ENCODE results near the gene NTRK3. TPM values are rescaled to one million over a fixed set of nuclear protein-coding genes. Genes with fewer than 3 reads are reported as not detected.

NTRK3 gene
- total RNA-seq, 5 donors from 2014 or later (not counting 1 experiment from before 2014, with no cell fraction given) = not detected

GRCh38 chr15:88252441-88252840, 4.1 kb downstream of the NTRK3 start:
- Mint-ChIP-seq H3K36me3 (no peaks in the 10 kb centered on the region), H3K4me1 (peaks cover 14 to 22% (median 16%) of the 10 kb centered on the region in 3 donors), H3K4me3 (no peak overlapping the region), H3K9me3 (no peaks in the 10 kb centered on the region), H3K27ac (no peak overlapping the region), H3K27me3 (peaks cover 33 to 44% of the 10 kb centered on the region in 2 donors)
- Histone ChIP-seq H3K36me3 (ENCODE audit: control insufficient read depth in 2 of 2, extremely low read depth in 1 of 2, insufficient read depth in 1 of 2, low read length in 1 of 2) (no peaks in the 10 kb centered on the region), H3K4me3 (ENCODE audit: control insufficient read depth in 1 of 2, extremely low read depth in 1 of 2, low read length in 1 of 2) (no peak overlapping the region), H3K27me3 (replicated peaks in 1 of 2; ENCODE audit: control insufficient read depth in 2 of 2, extremely low read depth in 1 of 2, insufficient read depth in 2 of 2, low read length in 1 of 2) (peaks cover 0 to 64% of the 10 kb centered on the region in 2 experiments), H3K27ac (ENCODE audit: low read length) (no peak overlapping the region), H3K4me1 (ENCODE audit: control insufficient read depth in 1 of 2, extremely low read depth in 1 of 2, insufficient read depth in 2 of 2, low read length in 2 of 2) (peaks cover 2 to 19% of the 10 kb centered on the region in 2 experiments), H3K9me3 (no peaks in the 10 kb centered on the region)
- ATAC-seq (replicated peaks in 1 of 4) = no peak
- ChIA-PET POLR2A (no interaction called here), CTCF (no interaction called here)
- DNase-seq = no peak
- WGBS (ENCODE audit: insufficient coverage) = 71% methylated on average over 4 of the region's 7 CpGs

GRCh38 chr15:88250826-88251225, 5.7 kb downstream of the NTRK3 start:
- H3K27me3 Mint-ChIP-seq = peaks cover 30 to 45% of the 10 kb centered on the region in 2 donors
- H3K36me3 Mint-ChIP-seq = no peaks in the 10 kb centered on the region
- H3K36me3 ChIP-seq (ENCODE audit: control insufficient read depth in 2 of 2, extremely low read depth in 1 of 2, insufficient read depth in 1 of 2, low read length in 1 of 2) = no peaks in the 10 kb centered on the region
- no peak overlapping the region for H3K27ac Mint-ChIP-seq
- peaks cover 19 to 21% (median 19%) of the 10 kb centered on the region in 3 donors for H3K4me1 Mint-ChIP-seq
- POLR2A ChIA-PET = no interaction called here
- H3K27ac ChIP-seq (ENCODE audit: low read length) = no peak overlapping the region
- WGBS (ENCODE audit: insufficient coverage) = 38% methylated on average over 1 of the region's 1 CpG
- peaks cover 0 to 68% of the 10 kb centered on the region in 2 experiments for H3K27me3 ChIP-seq (replicated peaks in 1 of 2; ENCODE audit: control insufficient read depth in 2 of 2, extremely low read depth in 1 of 2, insufficient read depth in 2 of 2, low read length in 1 of 2)
- ATAC-seq (replicated peaks in 1 of 4) (no peak), DNase-seq (no peak)
- no peak overlapping the region for H3K4me3 Mint-ChIP-seq
- H3K4me1 ChIP-seq (ENCODE audit: control insufficient read depth in 1 of 2, extremely low read depth in 1 of 2, insufficient read depth in 2 of 2, low read length in 2 of 2) = peaks cover 2 to 18% of the 10 kb centered on the region in 2 experiments
- no peaks in the 10 kb centered on the region for H3K9me3 Mint-ChIP-seq
- CTCF ChIA-PET = no interaction called here
- no peak overlapping the region for H3K4me3 ChIP-seq (ENCODE audit: control insufficient read depth in 1 of 2, extremely low read depth in 1 of 2, low read length in 1 of 2)
- no peaks in the 10 kb centered on the region for H3K9me3 ChIP-seq

- no peak for ATAC-seq (replicated peaks in 1 of 4)
- CTCF ChIA-PET = no interaction called here
- H3K27me3 ChIP-seq (replicated peaks in 1 of 2; ENCODE audit: control insufficient read depth in 2 of 2, extremely low read depth in 1 of 2, insufficient read depth in 2 of 2, low read length in 1 of 2) = peaks cover 0 to 53% of the 10 kb centered on the region in 2 experiments
- Mint-ChIP-seq H3K27ac (no peak overlapping the region), H3K27me3 (peaks cover 26 to 40% of the 10 kb centered on the region in 2 donors), H3K9me3 (no peaks in the 10 kb centered on the region), H3K4me1 (peaks cover 9 to 12% (median 10%) of the 10 kb centered on the region in 3 donors), H3K36me3 (no peaks in the 10 kb centered on the region), H3K4me3 (no peak overlapping the region)
- no peaks in the 10 kb centered on the region for H3K36me3 ChIP-seq (ENCODE audit: control insufficient read depth in 2 of 2, extremely low read depth in 1 of 2, insufficient read depth in 1 of 2, low read length in 1 of 2)
- peaks cover 0 to 10% of the 10 kb centered on the region in 2 experiments for H3K4me1 ChIP-seq (ENCODE audit: control insufficient read depth in 1 of 2, extremely low read depth in 1 of 2, insufficient read depth in 2 of 2, low read length in 2 of 2)
- POLR2A ChIA-PET = no interaction called here
- H3K27ac ChIP-seq (ENCODE audit: low read length) = no peak overlapping the region
- H3K9me3 ChIP-seq = no peaks in the 10 kb centered on the region
- DNase-seq = no peak
- 70% methylated on average over 6 of the region's 6 CpGs for WGBS (ENCODE audit: insufficient coverage)
- no peak overlapping the region for H3K4me3 ChIP-seq (ENCODE audit: control insufficient read depth in 1 of 2, extremely low read depth in 1 of 2, low read length in 1 of 2)
These were observed 7.3 kb downstream of the NTRK3 start for GRCh38 chr15:88249220-88249619.

- 83% methylated on average over 4 of the region's 4 CpGs for WGBS (ENCODE audit: insufficient coverage)
- H3K27me3 Mint-ChIP-seq = peaks cover 13 to 28% of the 10 kb centered on the region in 2 donors
- DNase-seq = no peak
These were observed 8.6 kb downstream of the NTRK3 start for GRCh38 chr15:88247914-88248313.

GRCh38 chr15:88246666-88247446, 9.7 kb downstream of the NTRK3 start:
- Histone ChIP-seq H3K4me1 (ENCODE audit: control insufficient read depth in 1 of 2, extremely low read depth in 1 of 2, insufficient read depth in 2 of 2, low read length in 2 of 2) (peaks cover 0 to 10% of the 10 kb centered on the region in 2 experiments), H3K4me3 (ENCODE audit: control insufficient read depth in 1 of 2, extremely low read depth in 1 of 2, low read length in 1 of 2) (no peak overlapping the region), H3K27me3 (replicated peaks in 1 of 2; ENCODE audit: control insufficient read depth in 2 of 2, extremely low read depth in 1 of 2, insufficient read depth in 2 of 2, low read length in 1 of 2) (peaks cover 0 to 33% of the 10 kb centered on the region in 2 experiments), H3K9me3 (no peaks in the 10 kb centered on the region), H3K27ac (ENCODE audit: low read length) (no peak overlapping the region), H3K36me3 (ENCODE audit: control insufficient read depth in 2 of 2, extremely low read depth in 1 of 2, insufficient read depth in 1 of 2, low read length in 1 of 2) (no peaks in the 10 kb centered on the region)
- Mint-ChIP-seq H3K4me1 (peaks cover 6 to 12% (median 10%) of the 10 kb centered on the region in 3 donors), H3K36me3 (no peaks in the 10 kb centered on the region), H3K4me3 (peak overlapping the region in 1 of 3 donors; percentile 48), H3K27me3 (peaks cover 8 to 25% of the 10 kb centered on the region in 2 donors), H3K27ac (no peak overlapping the region), H3K9me3 (no peaks in the 10 kb centered on the region)
- ATAC-seq (replicated peaks in 1 of 4) = peak; percentile 79 to 88 (median 82)
- peak; percentile 16 to 80 (median 60) for DNase-seq
- ChIA-PET CTCF (interaction anchor here in 1 of 2 donors (0.7 to 1.4 kb wide), 2 partner anchors 8 to 29 kb away, joined by 3 to 4 read pairs; no protein-coding TSS in a partner anchor), POLR2A (no interaction called here)
- WGBS (ENCODE audit: insufficient coverage) = 11% methylated on average over 24 of the region's 27 CpGs

More at GRCh38 chr15:88247914-88248313, 8.6 kb downstream of the NTRK3 start:
- Histone ChIP-seq H3K27ac (ENCODE audit: low read length) (no peak overlapping the region), H3K27me3 (replicated peaks in 1 of 2; ENCODE audit: control insufficient read depth in 2 of 2, extremely low read depth in 1 of 2, insufficient read depth in 2 of 2, low read length in 1 of 2) (peaks cover 0 to 40% of the 10 kb centered on the region in 2 experiments), H3K36me3 (ENCODE audit: control insufficient read depth in 2 of 2, extremely low read depth in 1 of 2, insufficient read depth in 1 of 2, low read length in 1 of 2) (no peaks in the 10 kb centered on the region), H3K9me3 (no peaks in the 10 kb centered on the region), H3K4me1 (ENCODE audit: control insufficient read depth in 1 of 2, extremely low read depth in 1 of 2, insufficient read depth in 2 of 2, low read length in 2 of 2) (peaks cover 0 to 10% of the 10 kb centered on the region in 2 experiments), H3K4me3 (ENCODE audit: control insufficient read depth in 1 of 2, extremely low read depth in 1 of 2, low read length in 1 of 2) (no peak overlapping the region)
- no peaks in the 10 kb centered on the region for H3K36me3 Mint-ChIP-seq
- no peak overlapping the region for H3K4me3 Mint-ChIP-seq
- no peak overlapping the region for H3K27ac Mint-ChIP-seq
- no peak for ATAC-seq (replicated peaks in 1 of 4)
- CTCF ChIA-PET = interaction anchor here in 1 of 2 donors (0.5 to 1.4 kb wide), 3 partner anchors 9 to 28 kb away, joined by 3 to 7 read pairs (median 4); no protein-coding TSS in a partner anchor
- peaks cover 6 to 12% (median 10%) of the 10 kb centered on the region in 3 donors for H3K4me1 Mint-ChIP-seq
- POLR2A ChIA-PET = interaction anchor here in 1 of 2 donors (0.7 kb wide), 1 partner anchor 27 kb away, joined by 3 read pairs; no protein-coding TSS in a partner anchor
- no peaks in the 10 kb centered on the region for H3K9me3 Mint-ChIP-seq

- no peak overlapping the region for H3K4me3 Mint-ChIP-seq
- Histone ChIP-seq H3K4me1 (ENCODE audit: control insufficient read depth in 1 of 2, extremely low read depth in 1 of 2, insufficient read depth in 2 of 2, low read length in 2 of 2) (peaks cover 0 to 10% of the 10 kb centered on the region in 2 experiments), H3K36me3 (ENCODE audit: control insufficient read depth in 2 of 2, extremely low read depth in 1 of 2, insufficient read depth in 1 of 2, low read length in 1 of 2) (no peaks in the 10 kb centered on the region), H3K27me3 (replicated peaks in 1 of 2; ENCODE audit: control insufficient read depth in 2 of 2, extremely low read depth in 1 of 2, insufficient read depth in 2 of 2, low read length in 1 of 2) (peaks cover 0 to 28% of the 10 kb centered on the region in 2 experiments), H3K27ac (ENCODE audit: low read length) (no peak overlapping the region), H3K4me3 (ENCODE audit: control insufficient read depth in 1 of 2, extremely low read depth in 1 of 2, low read length in 1 of 2) (no peak overlapping the region), H3K9me3 (no peaks in the 10 kb centered on the region)
- peaks cover 6 to 12% (median 10%) of the 10 kb centered on the region in 3 donors for H3K4me1 Mint-ChIP-seq
- WGBS (ENCODE audit: insufficient coverage) = 87% methylated on average over 3 of the region's 7 CpGs
- ChIA-PET POLR2A (no interaction called here), CTCF (interaction anchor here in 1 of 2 donors (0.5 to 1.2 kb wide), 3 partner anchors 29 to 230 kb away, joined by 3 read pairs; no protein-coding TSS in a partner anchor)
- ATAC-seq (replicated peaks in 1 of 4) (no peak), DNase-seq (no peak)
- H3K27ac Mint-ChIP-seq = no peak overlapping the region
- peaks cover 8 to 25% of the 10 kb centered on the region in 2 donors for H3K27me3 Mint-ChIP-seq
- H3K9me3 Mint-ChIP-seq = no peaks in the 10 kb centered on the region
- H3K36me3 Mint-ChIP-seq = no peaks in the 10 kb centered on the region
These were observed 10.5 kb downstream of the NTRK3 start for GRCh38 chr15:88246081-88246480.
